ENCODE data around the gene CAMTA2.
A peak's percentile ranks its signal among the peaks of the same experiment; 100 is the strongest.

CAMTA2 gene

DNA sequence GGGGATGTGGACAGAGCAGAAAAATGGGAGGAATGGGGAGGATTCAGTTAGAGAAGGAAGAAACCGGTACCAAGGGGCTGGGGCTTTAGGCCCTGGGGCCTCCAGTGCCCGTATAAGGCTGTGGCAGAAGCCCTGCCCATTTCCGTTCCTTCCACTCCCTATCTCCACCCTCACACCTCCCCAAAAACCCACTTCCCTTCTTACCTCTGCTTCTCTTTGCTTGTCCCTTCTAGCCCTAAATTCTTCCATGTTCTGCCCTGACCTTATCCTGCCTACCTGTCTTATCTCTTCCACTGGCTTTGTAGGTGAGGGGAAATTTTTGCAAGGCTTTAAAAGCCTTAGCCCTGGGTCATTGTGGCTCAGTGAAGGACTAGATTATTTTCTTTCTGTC is 43.3 kb downstream of the CAMTA2 start:
- TF ChIP-seq, protein P1, sequence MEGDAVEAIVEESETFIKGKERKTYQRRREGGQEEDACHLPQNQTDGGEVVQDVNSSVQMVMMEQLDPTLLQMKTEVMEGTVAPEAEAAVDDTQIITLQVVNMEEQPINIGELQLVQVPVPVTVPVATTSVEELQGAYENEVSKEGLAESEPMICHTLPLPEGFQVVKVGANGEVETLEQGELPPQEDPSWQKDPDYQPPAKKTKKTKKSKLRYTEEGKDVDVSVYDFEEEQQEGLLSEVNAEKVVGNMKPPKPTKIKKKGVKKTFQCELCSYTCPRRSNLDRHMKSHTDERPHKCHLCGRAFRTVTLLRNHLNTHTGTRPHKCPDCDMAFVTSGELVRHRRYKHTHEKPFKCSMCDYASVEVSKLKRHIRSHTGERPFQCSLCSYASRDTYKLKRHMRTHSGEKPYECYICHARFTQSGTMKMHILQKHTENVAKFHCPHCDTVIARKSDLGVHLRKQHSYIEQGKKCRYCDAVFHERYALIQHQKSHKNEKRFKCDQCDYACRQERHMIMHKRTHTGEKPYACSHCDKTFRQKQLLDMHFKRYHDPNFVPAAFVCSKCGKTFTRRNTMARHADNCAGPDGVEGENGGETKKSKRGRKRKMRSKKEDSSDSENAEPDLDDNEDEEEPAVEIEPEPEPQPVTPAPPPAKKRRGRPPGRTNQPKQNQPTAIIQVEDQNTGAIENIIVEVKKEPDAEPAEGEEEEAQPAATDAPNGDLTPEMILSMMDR (IDR thresholded peaks at IDR 0.05) = no peak
- peaks cover 39% of the 10 kb centered on the region for H3K36me3 ChIP-seq
- peak overlapping the region; percentile 96 for H3K27ac ChIP-seq

DNA sequence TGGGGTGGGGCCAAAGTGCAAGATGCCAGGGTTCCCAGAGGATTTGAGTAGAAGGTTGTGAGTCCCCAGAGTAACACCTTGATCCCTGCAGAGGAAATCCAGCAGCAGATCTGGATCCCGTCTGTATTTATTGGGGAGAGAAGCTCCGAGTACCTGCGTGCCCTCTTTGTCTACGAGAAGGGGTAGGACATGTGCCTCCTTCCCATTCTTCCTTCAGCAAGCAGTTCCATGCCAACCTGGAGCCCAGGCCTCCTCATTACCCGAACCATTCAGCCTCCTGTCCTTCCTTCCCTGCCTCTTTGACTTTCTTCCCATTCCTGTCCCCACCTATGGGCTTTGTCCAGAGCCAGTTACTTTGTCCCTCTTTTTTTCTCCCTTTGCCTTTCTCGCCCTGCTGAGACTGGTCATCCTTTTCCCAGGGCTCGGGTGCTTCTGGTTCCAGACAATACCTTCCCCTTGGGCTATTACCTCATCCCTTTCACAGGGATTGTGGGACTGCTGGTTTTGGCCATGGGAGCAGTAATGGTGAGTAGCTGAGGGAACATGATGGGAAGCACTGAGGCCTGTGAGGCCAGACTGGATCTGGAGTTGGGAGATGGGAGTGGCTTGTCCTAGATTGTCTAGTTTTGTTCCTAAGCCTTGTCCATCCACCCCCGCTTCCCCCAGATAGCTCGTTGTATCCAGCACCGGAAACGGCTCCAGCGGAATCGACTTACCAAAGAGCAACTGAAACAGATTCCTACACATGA is 44.5 kb downstream of the CAMTA2 start:
- TF ChIP-seq, protein P1 (IDR thresholded peaks at IDR 0.05) = no peak
- no peaks in the 10 kb centered on the region for H3K9me3 ChIP-seq
- peak overlapping the region; percentile 96 for H3K27ac ChIP-seq
- peaks cover 82 to 93% of the 10 kb centered on the region in 2 experiments for H3K4me1 ChIP-seq (ENCODE audit: control insufficient read depth in 1 of 2, insufficient read depth in 1 of 2, low read depth in 1 of 2, low read length in 1 of 2)
- peaks cover 46% of the 10 kb centered on the region for H3K36me3 ChIP-seq
- H3K4me3 ChIP-seq (ENCODE audit: low read depth in 1 of 2, low read length in 1 of 2) = peak overlapping the region; percentile 99
- no peaks in the 10 kb centered on the region for H3K27me3 ChIP-seq

More for the DNA sequence above, 43.3 kb downstream of the CAMTA2 start:
- peak overlapping the region; percentile 99 for H3K4me3 ChIP-seq (ENCODE audit: low read depth in 1 of 2, low read length in 1 of 2)
- no peaks in the 10 kb centered on the region for H3K9me3 ChIP-seq
- peaks cover 78 to 91% of the 10 kb centered on the region in 2 experiments for H3K4me1 ChIP-seq (ENCODE audit: control insufficient read depth in 1 of 2, insufficient read depth in 1 of 2, low read depth in 1 of 2, low read length in 1 of 2)
- no peaks in the 10 kb centered on the region for H3K27me3 ChIP-seq

- TF ChIP-seq, protein P1 (IDR thresholded peaks at IDR 0.05) = no peak
Measured at GRCh38 chr17:4941319-4941610, 46.2 kb downstream of the CAMTA2 start.

DNA sequence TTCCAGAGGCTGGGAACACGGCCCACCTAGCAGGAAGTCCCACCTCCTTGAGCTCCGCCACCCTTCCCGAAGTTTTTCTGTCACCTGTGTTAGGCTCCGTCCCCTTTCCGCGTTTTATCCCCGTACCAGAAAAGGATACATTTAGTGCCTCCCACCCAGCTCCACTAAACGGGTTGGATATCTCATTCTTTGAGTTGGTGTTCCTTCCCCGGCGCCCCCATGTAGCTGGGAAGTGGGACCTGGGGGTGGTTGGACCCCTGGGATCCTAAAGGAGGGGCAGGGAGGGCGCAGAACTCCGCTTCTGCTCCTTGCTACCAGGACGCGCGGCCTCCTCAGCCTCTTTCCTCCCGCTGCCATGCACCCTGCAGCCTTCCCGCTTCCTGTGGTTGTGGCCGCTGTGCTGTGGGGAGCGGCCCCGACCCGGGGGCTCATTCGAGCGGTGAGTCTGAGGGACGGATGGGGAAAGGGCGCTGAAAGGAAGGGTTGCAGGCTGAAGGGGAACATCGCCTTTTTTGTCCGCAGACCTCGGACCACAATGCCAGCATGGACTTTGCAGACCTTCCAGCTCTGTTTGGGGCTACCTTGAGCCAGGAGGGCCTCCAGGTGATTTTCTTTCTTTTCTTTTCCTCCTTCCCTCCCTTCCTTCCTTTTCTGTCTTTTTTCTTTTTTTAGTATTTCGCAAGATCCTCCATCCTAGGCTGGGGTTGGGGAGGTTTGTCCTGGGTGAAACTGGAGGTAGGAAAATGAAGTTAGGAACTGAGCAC is 46.7 kb downstream of the CAMTA2 start:
- Histone ChIP-seq H3K4me1 (ENCODE audit: control insufficient read depth in 1 of 2, insufficient read depth in 1 of 2, low read depth in 1 of 2, low read length in 1 of 2) (peaks cover 68 to 75% of the 10 kb centered on the region in 2 experiments), H3K9me3 (no peaks in the 10 kb centered on the region), H3K4me3 (ENCODE audit: low read depth in 1 of 2, low read length in 1 of 2) (peak overlapping the region; percentile 83 to 99), H3K36me3 (peaks cover 52% of the 10 kb centered on the region), H3K27ac (peak overlapping the region; percentile 96), H3K27me3 (no peaks in the 10 kb centered on the region)
- TF ChIP-seq, protein P1 (IDR thresholded peaks at IDR 0.05) = no peak

More at GRCh38 chr17:4941319-4941610, 46.2 kb downstream of the CAMTA2 start:
- H3K4me3 ChIP-seq (ENCODE audit: low read depth in 1 of 2, low read length in 1 of 2) = peak overlapping the region; percentile 83 to 99
- peaks cover 73 to 80% of the 10 kb centered on the region in 2 experiments for H3K4me1 ChIP-seq (ENCODE audit: control insufficient read depth in 1 of 2, insufficient read depth in 1 of 2, low read depth in 1 of 2, low read length in 1 of 2)
- H3K36me3 ChIP-seq = peaks cover 54% of the 10 kb centered on the region
- H3K27ac ChIP-seq = peak overlapping the region; percentile 96
- no peaks in the 10 kb centered on the region for H3K9me3 ChIP-seq
- no peaks in the 10 kb centered on the region for H3K27me3 ChIP-seq

- peaks cover 60 to 68% of the 10 kb centered on the region in 2 experiments for H3K4me1 ChIP-seq (ENCODE audit: control insufficient read depth in 1 of 2, insufficient read depth in 1 of 2, low read depth in 1 of 2, low read length in 1 of 2)
- TF ChIP-seq, protein P1 (IDR thresholded peaks at IDR 0.05) = peak; percentile 47
- peak within 1 kb of the TSS; percentile 83 to 99 for H3K4me3 ChIP-seq (ENCODE audit: low read depth in 1 of 2, low read length in 1 of 2)
- H3K9me3 ChIP-seq = no peaks in the 10 kb centered on the region
- H3K27ac ChIP-seq = peak within 1 kb of the TSS; percentile 96
- no peaks in the 10 kb centered on the region for H3K27me3 ChIP-seq
- H3K36me3 ChIP-seq = peaks cover 49% of the 10 kb centered on the region
Measured at GRCh38 chr17:4939796-4940554, 47.5 kb downstream of the CAMTA2 start, which contains the start of the genes RNF167 and SLC25A11. Gene RNF167 (plus strand): TSS chr17:4940268. CDS start chr17:4940910, 642 bp downstream. Gene SLC25A11 (minus strand): TSS chr17:4940046. CDS start chr17:4939910, 136 bp downstream.
